Erythroblast (primary cell): ENCODE results near the gene TMEM131L.

Experiments
- GATA1 ChIP-seq: IDR thresholded peaks from 2 replicates; pipeline ENCODE4 v1.6.1; 2011; ENCODE audit warnings: low read depth, mild to moderate bottlenecking, control low read depth, low read length, moderate library complexity
- POLR2A ChIP-seq: IDR thresholded peaks from 2 replicates; pipeline ENCODE4 v1.6.1; 2011; ENCODE audit warnings: mild to moderate bottlenecking, low read length

GRCh38 chr4:153555730-153556434 lies 89.7 kb downstream of the TMEM131L start:
- TF ChIP-seq POLR2A: no peak
- TF ChIP-seq GATA1: no peak
